ENCODE results near the gene HPCAL1. TPM values are rescaled to one million over a fixed set of nuclear protein-coding genes. Genes with fewer than 3 reads are reported as not detected.

The HPCAL1 gene
- total RNA-seq, 6 experiments from 2014 or later, result 23.1 to 68.8 (median 29.1) TPM

GRCh38 chr2:10356439-10356811 lies 53.7 kb downstream of the HPCAL1 start:
- Histone ChIP-seq H3K4me3 (no peak overlapping the region), H3K4me1 (no peaks in the 10 kb centered on the region), H3K9me3 (no peaks in the 10 kb centered on the region), H3K27ac (no peak overlapping the region), H3K36me3 (no peaks in the 10 kb centered on the region), H3K27me3 (no peaks in the 10 kb centered on the region)
- WGBS (ENCODE audit: insufficient coverage, low coverage, low lambda C conversion rate, missing lambda C conversion rate), result no CpG with 5 or more reads among the region's 8 CpGs
- ATAC-seq (no peak), DNase-seq (no peak)
- intact Hi-C loops (cut with DNase I), result no loop called here
- TF ChIP-seq CTCF (IDR thresholded peaks at IDR 0.05) (no peak), POLR2A (IDR thresholded peaks at IDR 0.05) (no peak)

GRCh38 chr2:10357193-10358169 lies 54.8 kb downstream of the HPCAL1 start:
- ATAC-seq (no peak), DNase-seq (no peak)
- Histone ChIP-seq H3K4me1 (peaks cover 0 to 6% (median 0%) of the 10 kb centered on the region in 4 donors), H3K9me3 (no peaks in the 10 kb centered on the region), H3K27me3 (no peaks in the 10 kb centered on the region), H3K27ac (no peak overlapping the region), H3K36me3 (no peaks in the 10 kb centered on the region), H3K4me3 (no peak overlapping the region)
- WGBS (ENCODE audit: insufficient coverage, low coverage, low lambda C conversion rate, missing lambda C conversion rate), result 89% methylated on average over 17 of the region's 24 CpGs
- intact Hi-C loops (cut with DNase I), result no loop called here
- no peak for TF ChIP-seq CTCF (IDR thresholded peaks at IDR 0.05)

- intact Hi-C loops (cut with DNase I), result no loop called here
- ATAC-seq (no peak), DNase-seq (no peak)
- Histone ChIP-seq H3K9me3 (no peaks in the 10 kb centered on the region), H3K4me3 (no peak overlapping the region), H3K4me1 (peaks cover 0 to 13% (median 0%) of the 10 kb centered on the region in 4 donors), H3K36me3 (no peaks in the 10 kb centered on the region), H3K27me3 (no peaks in the 10 kb centered on the region), H3K27ac (no peak overlapping the region)
- TF ChIP-seq POLR2A (IDR thresholded peaks at IDR 0.05) (no peak), CTCF (IDR thresholded peaks at IDR 0.05) (no peak)
- WGBS (ENCODE audit: insufficient coverage, low coverage, low lambda C conversion rate, missing lambda C conversion rate), result 100% methylated on average over 1 of the region's 8 CpGs
These were observed 56.5 kb downstream of the HPCAL1 start for GRCh38 chr2:10359246-10359645.

DNA sequence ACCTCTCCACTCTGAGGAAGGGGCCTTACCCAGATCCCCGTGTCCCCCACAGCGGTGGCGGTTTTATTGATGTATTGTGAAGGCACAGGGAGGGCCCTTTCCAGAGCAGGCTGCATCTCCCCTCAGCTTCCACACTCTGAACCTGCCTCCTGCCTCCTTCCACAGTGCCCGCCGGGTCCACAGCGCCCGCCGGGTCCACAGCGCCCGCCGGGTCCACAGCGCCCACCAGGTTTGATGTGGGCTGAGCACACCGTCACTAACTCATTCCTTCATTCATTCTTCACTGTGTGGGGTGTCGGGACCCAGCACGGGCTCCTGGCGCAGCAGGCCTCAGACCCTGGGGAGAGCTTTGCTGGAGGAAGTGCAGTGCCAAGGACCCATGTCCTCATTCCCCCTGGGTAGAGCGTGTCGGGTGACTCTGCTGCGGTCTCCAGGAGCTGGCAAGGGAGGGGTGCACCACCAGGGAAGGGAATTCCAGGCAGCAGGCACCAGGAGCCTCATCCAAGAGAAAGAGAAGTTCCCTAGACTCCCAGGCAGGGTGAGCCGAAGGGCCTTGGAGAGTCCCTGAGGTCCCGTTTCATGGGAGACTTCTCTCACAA lies 57.1 kb downstream of the HPCAL1 start:
- H3K9me3 ChIP-seq, result no peaks in the 10 kb centered on the region
- ATAC-seq, result no peak
- H3K27me3 ChIP-seq, result no peaks in the 10 kb centered on the region
- peaks cover 0 to 13% (median 0%) of the 10 kb centered on the region in 4 donors for H3K4me1 ChIP-seq
- 86% methylated on average over 17 of the region's 21 CpGs for WGBS (ENCODE audit: insufficient coverage, low coverage, low lambda C conversion rate, missing lambda C conversion rate)
- H3K36me3 ChIP-seq, result no peaks in the 10 kb centered on the region
- H3K27ac ChIP-seq, result no peak overlapping the region
- intact Hi-C loops (cut with DNase I), result loop anchor here in 1 of 2 donors (10.0 kb wide), 1 partner anchor 55 kb away; the partner anchor contains the start of gene HPCAL1
- no peak for DNase-seq
- TF ChIP-seq POLR2A (IDR thresholded peaks at IDR 0.05) (no peak), CTCF (IDR thresholded peaks at IDR 0.05) (no peak)
- no peak overlapping the region for H3K4me3 ChIP-seq

All from right lobe of liver (tissue), 6 donors.